Glutamatergic neuron (in vitro differentiated cells): ENCODE results near the gene AGFG2. TPM values are rescaled to one million over a fixed set of nuclear protein-coding genes. Genes with fewer than 3 reads are reported as not detected.
A peak's percentile ranks its signal among the peaks of the same experiment; 100 is the strongest.

ENCODE experiments used
- DNase-seq: peaks from one replicate; pipeline ENCODE4 v3.0.0; 2022
- H3K27ac Mint-ChIP-seq: one replicate; pipeline ENCODE4 v1.8.0; 2020; ENCODE audit warnings: mild to moderate bottlenecking, mixed read lengths, inconsistent platforms; ENCODE audit not compliant: unreplicated experiment
- H3K27me3 Mint-ChIP-seq: one replicate; pipeline ENCODE4 v1.8.0; 2020; ENCODE audit warnings: mild to moderate bottlenecking, moderate library complexity, mixed read lengths, inconsistent platforms; ENCODE audit not compliant: unreplicated experiment
- H3K36me3 Mint-ChIP-seq: one replicate; pipeline ENCODE4 v1.8.0; 2020; ENCODE audit warnings: mild to moderate bottlenecking, mixed read lengths, inconsistent platforms; ENCODE audit not compliant: unreplicated experiment
- H3K4me1 Mint-ChIP-seq: one replicate; pipeline ENCODE4 v1.8.0; 2020; ENCODE audit warnings: mild to moderate bottlenecking, low read depth, mixed read lengths, inconsistent platforms; ENCODE audit not compliant: unreplicated experiment
- H3K4me3 Mint-ChIP-seq: one replicate; pipeline ENCODE4 v1.8.0; 2020; ENCODE audit warnings: mild to moderate bottlenecking, mixed read lengths, inconsistent platforms; ENCODE audit not compliant: unreplicated experiment
- H3K9me3 Mint-ChIP-seq: one replicate; pipeline ENCODE4 v1.8.0; 2020; ENCODE audit warnings: mild to moderate bottlenecking, moderate library complexity, mixed read lengths, inconsistent platforms; ENCODE audit not compliant: unreplicated experiment
- CTCF ChIP-seq: fragments of 200-600 bp; sonication (generic); IDR thresholded peaks from one replicate; pipeline ENCODE4 v1.5.0; 2021; ENCODE audit not compliant: partially characterized antibody, unreplicated experiment
- total RNA-seq: library from RNA; stranded (reverse); fragmentation: NEBNext Ultra II Directional; extraction: Animal tissue kit (Norgen Biotek cat#: 25700); gene quantifications from one replicate; pipeline ENCODE4 v1.2.1, GENCODE V29; 2021; ENCODE audit not compliant: unreplicated experiment

AGFG2 gene
- total RNA-seq, 1 donor from 2014 or later = 5.7 TPM

GRCh38 chr7:100573691-100574361 is 34.8 kb downstream of the AGFG2 start, which contains the start of gene SAP25:
Gene SAP25, minus strand, starts transcription at chr7:100573900. Its CDS starts 158 bp downstream, at chr7:100573742.
- Mint-ChIP-seq H3K4me3 (no peak within 1 kb of the TSS), H3K9me3 (no peaks in the 10 kb centered on the region), H3K36me3 (no peaks in the 10 kb centered on the region), H3K27ac (no peak within 1 kb of the TSS), H3K4me1 (peaks cover 2% of the 10 kb centered on the region), H3K27me3 (peaks cover 19% of the 10 kb centered on the region)
- TF ChIP-seq CTCF = peak; percentile 25
- no peak for DNase-seq

GRCh38 chr7:100574362-100575205 is 35.6 kb downstream of the AGFG2 start:
- DNase-seq = no peak
- H3K27me3 Mint-ChIP-seq = peaks cover 13% of the 10 kb centered on the region
- TF ChIP-seq CTCF = no peak
- no peak overlapping the region for H3K27ac Mint-ChIP-seq
- peaks cover 2% of the 10 kb centered on the region for H3K4me1 Mint-ChIP-seq
- H3K4me3 Mint-ChIP-seq = no peak overlapping the region
- no peaks in the 10 kb centered on the region for H3K36me3 Mint-ChIP-seq
- H3K9me3 Mint-ChIP-seq = no peaks in the 10 kb centered on the region

- H3K27ac Mint-ChIP-seq = no peak overlapping the region
Observed at GRCh38 chr7:100575206-100575631, 36.2 kb downstream of the AGFG2 start.

GRCh38 chr7:100575746-100576383 is 36.9 kb downstream of the AGFG2 start:
- H3K9me3 Mint-ChIP-seq = no peaks in the 10 kb centered on the region
- DNase-seq = no peak
- TF ChIP-seq CTCF = no peak
- H3K4me3 Mint-ChIP-seq = no peak overlapping the region
- peaks cover 14% of the 10 kb centered on the region for H3K27me3 Mint-ChIP-seq
- H3K4me1 Mint-ChIP-seq = peaks cover 2% of the 10 kb centered on the region
- H3K27ac Mint-ChIP-seq = no peak overlapping the region
- no peaks in the 10 kb centered on the region for H3K36me3 Mint-ChIP-seq

More at GRCh38 chr7:100575206-100575631, 36.2 kb downstream of the AGFG2 start:
- Mint-ChIP-seq H3K4me1 (peaks cover 2% of the 10 kb centered on the region), H3K4me3 (no peak overlapping the region), H3K27me3 (peaks cover 14% of the 10 kb centered on the region), H3K36me3 (no peaks in the 10 kb centered on the region), H3K9me3 (no peaks in the 10 kb centered on the region)
- no peak for DNase-seq
- TF ChIP-seq CTCF = no peak
